ENCODE measurements around the gene CFAP77. TPM values are rescaled to one million over a fixed set of nuclear protein-coding genes. Genes with fewer than 3 reads are reported as not detected.

Gene CFAP77
- total RNA-seq, 1 donor from 2014 or later: 2.5 TPM

DNA sequence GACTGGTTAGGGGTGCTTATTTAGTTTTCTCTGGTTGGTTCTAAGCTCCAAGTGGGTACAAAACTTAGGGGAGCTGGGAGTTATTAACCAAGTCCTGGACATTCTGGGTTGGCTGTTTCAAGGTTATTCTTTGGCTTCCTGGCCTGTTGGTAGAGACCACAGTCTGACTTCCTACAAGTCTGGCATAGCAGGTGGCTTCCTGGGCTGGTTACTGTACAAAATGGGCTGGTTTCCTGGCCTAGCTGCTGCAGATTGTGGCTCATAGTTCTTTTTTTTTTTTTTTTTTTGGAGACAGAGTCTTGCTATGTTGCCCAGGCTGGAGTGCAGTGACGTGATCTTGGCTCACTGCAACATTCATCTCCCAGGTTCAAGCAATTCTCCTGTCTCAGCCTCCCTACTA lies 126.1 kb downstream of the CFAP77 start:
- Histone ChIP-seq H3K27me3 (ENCODE audit: low read depth) (peaks cover 22% of the 10 kb centered on the region), H3K4me3 (no peak overlapping the region), H3K27ac (replicated peaks) (no peak overlapping the region)

DNA sequence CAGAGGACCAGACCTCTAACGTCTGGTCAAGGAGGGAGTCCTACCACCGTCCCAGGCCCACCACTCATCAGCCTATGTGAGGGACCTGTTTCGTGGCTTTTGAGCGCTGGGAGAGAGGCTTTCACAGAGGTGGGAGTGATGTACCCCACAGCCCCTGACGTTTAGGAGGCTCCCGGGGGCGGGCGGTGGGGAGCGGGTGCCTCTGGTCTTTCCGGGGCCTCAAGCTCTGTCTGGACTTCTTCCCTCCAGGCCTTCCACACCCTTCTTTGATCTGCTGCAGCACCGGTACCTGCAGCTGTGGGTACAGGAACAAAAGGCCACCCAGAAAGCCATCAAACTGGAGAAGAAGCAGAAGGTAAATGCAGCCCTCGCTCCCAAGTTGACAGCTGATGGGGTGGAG lies 127.3 kb downstream of the CFAP77 start:
- H3K4me1 ChIP-seq: no peaks in the 10 kb centered on the region
- no peak overlapping the region for H3K27ac ChIP-seq (replicated peaks)
- H3K4me3 ChIP-seq: no peak overlapping the region
- no peak for DNase-seq
- H3K27me3 ChIP-seq (ENCODE audit: low read depth): peaks cover 10% of the 10 kb centered on the region
- peaks cover 16% of the 10 kb centered on the region for H3K9me3 ChIP-seq (replicated peaks)
- no peaks in the 10 kb centered on the region for H3K36me3 ChIP-seq
- intact Hi-C loops (cut with micrococcal nuclease): no loop called here
- no peak for TF ChIP-seq CTCF (IDR thresholded peaks at IDR 0.05; ENCODE audit: borderline replicate concordance)

More for the DNA sequence above, 126.1 kb downstream of the CFAP77 start:
- H3K36me3 ChIP-seq: no peaks in the 10 kb centered on the region
- intact Hi-C loops (cut with micrococcal nuclease): no loop called here
- peaks cover 16% of the 10 kb centered on the region for H3K9me3 ChIP-seq (replicated peaks)
- no peak for TF ChIP-seq CTCF (IDR thresholded peaks at IDR 0.05; ENCODE audit: borderline replicate concordance)
- no peak for DNase-seq
- H3K4me1 ChIP-seq: no peaks in the 10 kb centered on the region

- Histone ChIP-seq H3K36me3 (no peaks in the 10 kb centered on the region), H3K27ac (replicated peaks) (no peak overlapping the region), H3K4me1 (no peaks in the 10 kb centered on the region), H3K4me3 (no peak overlapping the region), H3K27me3 (ENCODE audit: low read depth) (peaks cover 3% of the 10 kb centered on the region), H3K9me3 (replicated peaks) (peaks cover 16% of the 10 kb centered on the region)
- TF ChIP-seq CTCF (IDR thresholded peaks at IDR 0.05; ENCODE audit: borderline replicate concordance): no peak
- intact Hi-C loops (cut with micrococcal nuclease): no loop called here
- DNase-seq: no peak
Measured at GRCh38 chr9:132538071-132538470, 128.1 kb downstream of the CFAP77 start.

GRCh38 chr9:132539096-132539495 lies 129.1 kb downstream of the CFAP77 start:
- TF ChIP-seq CTCF (IDR thresholded peaks at IDR 0.05; ENCODE audit: borderline replicate concordance): no peak
- H3K27me3 ChIP-seq (ENCODE audit: low read depth): no peaks in the 10 kb centered on the region
- no peak overlapping the region for H3K4me3 ChIP-seq
- intact Hi-C loops (cut with micrococcal nuclease): no loop called here
- no peak for DNase-seq
- no peaks in the 10 kb centered on the region for H3K4me1 ChIP-seq
- peaks cover 15% of the 10 kb centered on the region for H3K9me3 ChIP-seq (replicated peaks)
- no peak overlapping the region for H3K27ac ChIP-seq (replicated peaks)
- H3K36me3 ChIP-seq: no peaks in the 10 kb centered on the region

GRCh38 chr9:132541051-132541450 lies 131.0 kb downstream of the CFAP77 start:
- DNase-seq: no peak
- intact Hi-C loops (cut with micrococcal nuclease): no loop called here
- Histone ChIP-seq H3K4me3 (no peak overlapping the region), H3K9me3 (replicated peaks) (no peaks in the 10 kb centered on the region), H3K27me3 (ENCODE audit: low read depth) (peaks cover 2% of the 10 kb centered on the region), H3K4me1 (peaks cover 2% of the 10 kb centered on the region), H3K27ac (replicated peaks) (no peak overlapping the region), H3K36me3 (no peaks in the 10 kb centered on the region)
- no peak for TF ChIP-seq CTCF (IDR thresholded peaks at IDR 0.05; ENCODE audit: borderline replicate concordance)

Measured in left ventricle myocardium inferior (tissue), 1 donor.